ENCODE data around the gene GPR35. TPM values are rescaled to one million over a fixed set of nuclear protein-coding genes. Genes with fewer than 3 reads are reported as not detected.

GPR35 gene
- total and polyA plus RNA-seq, 2 donors (not counting 3 experiments of a cell fraction or from before 2014, with no cell fraction given): 0.18 to 0.33 TPM

DNA sequence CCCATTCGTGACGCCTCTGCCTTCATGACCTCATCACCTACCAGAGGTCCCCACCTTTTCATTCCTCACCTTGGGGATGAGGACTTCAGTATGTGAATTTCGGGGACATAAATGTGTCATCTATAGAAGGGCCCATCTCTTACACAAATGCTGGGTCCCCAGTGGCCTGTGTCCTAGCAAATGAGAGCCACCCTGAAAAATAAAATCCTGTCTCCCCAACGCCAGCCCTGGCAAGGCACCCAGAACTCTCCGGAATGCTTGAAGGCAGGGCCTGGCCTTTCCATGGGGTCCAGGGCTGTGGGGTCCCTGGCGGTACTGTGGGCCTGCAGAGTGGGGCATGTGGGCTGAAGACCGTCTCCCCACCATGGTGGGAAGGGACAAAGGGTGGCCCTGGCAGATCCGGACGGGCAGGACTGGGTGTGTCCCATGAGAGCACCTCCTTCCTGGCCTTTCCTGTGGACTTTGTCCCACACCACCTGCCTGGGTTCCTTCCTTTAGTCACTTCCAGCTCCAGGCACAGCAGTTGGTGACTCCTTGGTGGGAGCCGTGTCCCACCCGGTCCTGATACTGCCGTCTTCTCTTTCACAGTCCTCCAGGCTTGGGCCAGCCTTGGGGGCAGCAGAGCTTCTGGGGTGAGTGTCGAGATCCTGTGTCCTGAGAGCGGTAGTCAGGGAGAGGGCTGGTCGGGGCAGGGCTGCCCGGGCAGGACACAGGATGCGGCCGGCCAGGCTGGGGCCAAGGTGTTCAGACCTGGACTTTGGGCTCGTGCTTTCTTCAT lies 20.2 kb upstream of the GPR35 start:
- H3K27me3 ChIP-seq (ENCODE audit: control insufficient read depth in 2 of 2, insufficient read depth in 2 of 2, low read length in 2 of 2): no peaks in the 10 kb centered on the region
- dilution Hi-C loops (cut with MboI; ENCODE audit: extremely low pct_ligation_motif_present, low sequenced_read_pairs): no loop called here
- intact Hi-C loops (cut with micrococcal nuclease): loop anchor here (1.0 to 5.0 kb wide), 2 partner anchors 39 to 307 kb away; no protein-coding TSS in a partner anchor
- peaks cover 2% of the 10 kb centered on the region for H3K4me1 ChIP-seq (ENCODE audit: control insufficient read depth, extremely low read depth, insufficient read depth, low read length)
- H3K4me2 ChIP-seq (ENCODE audit: insufficient read depth, low read length): no peak overlapping the region
- no peaks in the 10 kb centered on the region for H3K9me1 ChIP-seq (replicated peaks; ENCODE audit: control insufficient read depth, extremely low read depth, insufficient read depth, low read length)
- no TSS peak for BruUV-seq (replicated peaks)
- no peaks in the 10 kb centered on the region for H4K20me1 ChIP-seq (replicated peaks; ENCODE audit: control insufficient read depth, extremely low read depth, insufficient read depth, low read length)
- FAIRE-seq (no peak), DNase-seq (ENCODE audit: low read depth, low spot score) (no peak)
- H3K9ac ChIP-seq (replicated peaks; ENCODE audit: extremely low read depth, insufficient read depth, low read length): no peak overlapping the region
- no peak overlapping the region for H2AFZ ChIP-seq (ENCODE audit: low read depth, low read length)
- H3K9me3 ChIP-seq (replicated peaks; ENCODE audit: control insufficient read depth, insufficient read depth, low read length): no peaks in the 10 kb centered on the region
- H3K4me3 ChIP-seq (replicated peaks in 1 of 3; ENCODE audit: insufficient read depth in 1 of 3, low read depth in 1 of 3, low read length in 3 of 3): no peak overlapping the region
- CTCF ChIA-PET: interaction anchor here (0.7 to 1.6 kb wide), 4 partner anchors 18 to 235 kb away, joined by 3 to 10 read pairs (median 4); partner anchors contain the start of gene CAPN10
- no peak overlapping the region for H3K27ac ChIP-seq (ENCODE audit: insufficient read depth, low read depth, low read length)
- H3K79me2 ChIP-seq (ENCODE audit: control insufficient read depth, insufficient read depth, low read length): no peaks in the 10 kb centered on the region
- TF ChIP-seq GATA2 (IDR thresholded peaks at IDR 0.05; ENCODE audit: insufficient read depth, insufficient read length, low read depth, low read length): no peak
- no peak for TF ChIP-seq MYC (IDR thresholded peaks at IDR 0.05; ENCODE audit: low read depth, low read length)
- TF ChIP-seq MAX (IDR thresholded peaks at IDR 0.05; ENCODE audit: insufficient read depth, insufficient read length): no peak
- TF ChIP-seq FOS (IDR thresholded peaks at IDR 0.05; ENCODE audit: borderline replicate concordance, insufficient read depth, low read length): no peak
- TF ChIP-seq, protein P1, sequence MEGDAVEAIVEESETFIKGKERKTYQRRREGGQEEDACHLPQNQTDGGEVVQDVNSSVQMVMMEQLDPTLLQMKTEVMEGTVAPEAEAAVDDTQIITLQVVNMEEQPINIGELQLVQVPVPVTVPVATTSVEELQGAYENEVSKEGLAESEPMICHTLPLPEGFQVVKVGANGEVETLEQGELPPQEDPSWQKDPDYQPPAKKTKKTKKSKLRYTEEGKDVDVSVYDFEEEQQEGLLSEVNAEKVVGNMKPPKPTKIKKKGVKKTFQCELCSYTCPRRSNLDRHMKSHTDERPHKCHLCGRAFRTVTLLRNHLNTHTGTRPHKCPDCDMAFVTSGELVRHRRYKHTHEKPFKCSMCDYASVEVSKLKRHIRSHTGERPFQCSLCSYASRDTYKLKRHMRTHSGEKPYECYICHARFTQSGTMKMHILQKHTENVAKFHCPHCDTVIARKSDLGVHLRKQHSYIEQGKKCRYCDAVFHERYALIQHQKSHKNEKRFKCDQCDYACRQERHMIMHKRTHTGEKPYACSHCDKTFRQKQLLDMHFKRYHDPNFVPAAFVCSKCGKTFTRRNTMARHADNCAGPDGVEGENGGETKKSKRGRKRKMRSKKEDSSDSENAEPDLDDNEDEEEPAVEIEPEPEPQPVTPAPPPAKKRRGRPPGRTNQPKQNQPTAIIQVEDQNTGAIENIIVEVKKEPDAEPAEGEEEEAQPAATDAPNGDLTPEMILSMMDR (IDR thresholded peaks at IDR 0.05; ENCODE audit: extremely low read depth in 1 of 2, insufficient read depth in 1 of 2, low read depth in 1 of 2, low read length in 2 of 2): no peak
- no peak for TF ChIP-seq POLR2AphosphoS5 (IDR thresholded peaks at IDR 0.05; ENCODE audit: insufficient read depth, low read depth, low read length)
- TF ChIP-seq JUN (IDR thresholded peaks at IDR 0.05; ENCODE audit: borderline replicate concordance, insufficient read depth, insufficient read length, low read depth): no peak
- TF ChIP-seq EZH2 (IDR thresholded peaks at IDR 0.05; ENCODE audit: borderline replicate concordance, low read depth, low read length, severe bottlenecking): no peak
- TF ChIP-seq POLR2A (IDR thresholded peaks at IDR 0.05; ENCODE audit: low read depth, low read length): no peak
- H3K36me3 ChIP-seq (ENCODE audit: control insufficient read depth in 2 of 2, extremely low read depth in 1 of 2, insufficient read depth in 2 of 2, low read length in 2 of 2): no peaks in the 10 kb centered on the region
- POLR2A ChIA-PET: no interaction called here

All from endothelial cell of umbilical vein (primary cell).